ENCODE results near the gene HSCB.
"Not testable (repeated sequence)": the region's sequence is repeated elsewhere in the genome, so short reads cannot be mapped to it uniquely, and the experiment has no call there.

The HSCB gene

DNA sequence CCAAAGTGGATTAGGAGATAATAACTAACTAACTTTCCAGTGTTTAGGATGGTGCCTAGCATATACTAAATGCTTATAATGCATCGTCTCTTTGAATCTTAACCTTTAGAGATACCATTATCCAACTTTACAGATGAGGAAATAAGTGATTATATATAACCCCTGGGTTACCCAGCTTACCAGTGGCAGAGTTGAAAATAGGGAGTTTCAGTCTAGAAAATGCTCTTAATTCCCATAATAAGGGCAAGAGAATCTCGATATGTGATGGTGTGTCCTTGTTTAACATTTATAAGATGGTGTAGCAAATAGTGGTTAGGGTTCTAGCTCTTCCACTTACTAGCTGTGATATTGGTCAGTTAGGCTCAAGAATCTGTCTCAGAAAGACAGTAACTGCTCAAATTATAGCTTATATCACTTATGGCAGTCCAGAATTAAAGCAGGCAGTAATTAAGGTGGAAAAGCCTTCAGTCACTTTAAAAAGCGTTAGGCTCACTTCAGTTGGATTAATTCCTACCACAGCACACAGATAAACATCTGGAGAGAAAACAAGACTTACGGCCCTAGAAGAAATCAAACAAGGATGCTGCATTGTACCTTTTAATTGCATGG, 52.2 kb downstream of the HSCB start:
- H3K9ac ChIP-seq (ENCODE audit: low read length): no peak overlapping the region
- H3K27me3 ChIP-seq (ENCODE audit: control insufficient read depth, insufficient read depth, low read length): no peaks in the 10 kb centered on the region
- no peaks in the 10 kb centered on the region for H3K9me3 ChIP-seq (ENCODE audit: control insufficient read depth, low read depth, low read length)
- no peak overlapping the region for H3K4me3 ChIP-seq (ENCODE audit: low read length)
- peaks cover 5% of the 10 kb centered on the region for H3K4me1 ChIP-seq (ENCODE audit: control insufficient read depth, low read depth, low read length)
- no peak overlapping the region for H3K27ac ChIP-seq (ENCODE audit: low read length)
- H3K36me3 ChIP-seq (ENCODE audit: control insufficient read depth, low read depth, low read length): peaks cover 43% of the 10 kb centered on the region

DNA sequence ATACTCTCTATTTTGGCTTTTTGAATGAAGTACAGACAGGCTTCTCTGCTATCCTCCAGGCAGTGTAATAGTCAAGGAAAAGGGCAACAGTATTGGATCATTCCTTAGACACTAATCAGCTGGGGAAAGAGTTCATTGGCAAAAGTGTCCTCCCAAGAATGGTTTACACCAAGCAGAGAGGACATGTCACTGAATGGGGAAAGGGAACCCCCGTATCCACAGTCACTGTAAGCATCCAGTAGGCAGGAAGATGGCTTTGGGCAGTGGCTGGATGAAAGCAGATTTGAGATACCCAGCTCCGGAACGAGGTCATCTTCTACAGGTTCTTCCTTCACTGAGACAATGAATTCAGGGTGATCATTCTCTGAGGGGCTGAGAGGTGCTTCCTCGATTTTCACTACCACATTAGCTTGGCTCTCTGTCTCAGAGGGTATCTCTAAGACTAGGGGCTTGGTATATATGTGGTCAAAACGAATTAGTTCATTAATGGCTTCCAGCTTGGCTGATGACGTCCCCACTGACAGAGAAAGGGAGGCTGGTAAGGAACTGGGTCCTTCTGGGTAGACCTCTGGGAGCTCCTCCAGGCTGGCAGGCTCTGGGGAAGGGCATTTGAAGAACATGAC, 53.3 kb downstream of the HSCB start:
- Histone ChIP-seq H3K27ac (ENCODE audit: low read length) (no peak overlapping the region), H3K4me1 (ENCODE audit: control insufficient read depth, low read depth, low read length) (peaks cover 6% of the 10 kb centered on the region), H3K9ac (ENCODE audit: low read length) (no peak overlapping the region), H3K36me3 (ENCODE audit: control insufficient read depth, low read depth, low read length) (peaks cover 43% of the 10 kb centered on the region), H3K27me3 (ENCODE audit: control insufficient read depth, insufficient read depth, low read length) (no peaks in the 10 kb centered on the region), H3K4me3 (ENCODE audit: low read length) (no peak overlapping the region), H3K9me3 (ENCODE audit: control insufficient read depth, low read depth, low read length) (no peaks in the 10 kb centered on the region)

DNA sequence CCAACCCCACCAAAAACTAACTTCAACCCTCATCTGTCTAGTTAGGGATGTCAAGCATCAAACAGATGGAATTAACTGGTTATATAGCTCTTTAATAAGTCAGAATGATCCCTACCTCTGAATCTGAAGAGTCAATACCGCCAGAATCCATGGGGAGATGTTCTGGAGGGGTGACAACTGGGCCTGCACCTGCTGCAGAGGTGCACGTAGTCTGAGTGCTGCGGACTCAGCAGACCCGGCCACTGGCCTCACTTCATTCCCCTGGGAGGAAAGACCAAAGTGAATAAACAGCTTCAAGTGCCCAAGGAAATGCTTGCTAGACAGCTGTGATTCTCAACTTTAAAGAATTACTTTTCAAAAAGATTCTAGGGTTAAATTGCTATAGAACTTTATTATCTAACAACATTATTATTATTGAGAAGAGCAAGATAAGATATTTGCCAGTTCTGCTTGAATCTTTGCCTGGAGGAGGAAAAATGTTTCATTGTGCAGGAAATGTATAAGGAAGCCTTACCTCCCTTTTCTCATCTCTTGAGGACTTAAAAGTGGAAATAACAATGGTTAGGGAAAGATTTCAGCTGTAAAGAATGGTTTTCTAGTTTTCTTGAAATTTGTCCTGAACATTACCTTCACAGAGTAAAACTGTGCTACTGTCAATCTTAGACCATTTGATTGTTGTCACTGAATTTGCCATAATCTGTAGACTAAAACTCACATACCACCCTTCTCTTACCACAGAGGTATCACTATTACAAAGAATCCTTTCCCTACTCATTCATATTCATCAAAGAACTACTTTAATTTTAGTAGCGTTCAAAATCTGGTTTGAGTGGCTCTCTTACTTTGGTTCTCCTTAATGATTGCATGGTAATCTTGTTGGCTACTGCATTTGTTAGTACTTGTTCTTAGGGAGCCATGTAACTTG, 54.4 kb downstream of the HSCB start:
- H3K36me3 ChIP-seq (ENCODE audit: control insufficient read depth, low read depth, low read length): peaks cover 43% of the 10 kb centered on the region
- no peak overlapping the region for H3K9ac ChIP-seq (ENCODE audit: low read length)
- peaks cover 6% of the 10 kb centered on the region for H3K4me1 ChIP-seq (ENCODE audit: control insufficient read depth, low read depth, low read length)
- no peak overlapping the region for H3K4me3 ChIP-seq (ENCODE audit: low read length)
- no peaks in the 10 kb centered on the region for H3K27me3 ChIP-seq (ENCODE audit: control insufficient read depth, insufficient read depth, low read length)
- no peak overlapping the region for H3K27ac ChIP-seq (ENCODE audit: low read length)
- H3K9me3 ChIP-seq (ENCODE audit: control insufficient read depth, low read depth, low read length): no peaks in the 10 kb centered on the region

DNA sequence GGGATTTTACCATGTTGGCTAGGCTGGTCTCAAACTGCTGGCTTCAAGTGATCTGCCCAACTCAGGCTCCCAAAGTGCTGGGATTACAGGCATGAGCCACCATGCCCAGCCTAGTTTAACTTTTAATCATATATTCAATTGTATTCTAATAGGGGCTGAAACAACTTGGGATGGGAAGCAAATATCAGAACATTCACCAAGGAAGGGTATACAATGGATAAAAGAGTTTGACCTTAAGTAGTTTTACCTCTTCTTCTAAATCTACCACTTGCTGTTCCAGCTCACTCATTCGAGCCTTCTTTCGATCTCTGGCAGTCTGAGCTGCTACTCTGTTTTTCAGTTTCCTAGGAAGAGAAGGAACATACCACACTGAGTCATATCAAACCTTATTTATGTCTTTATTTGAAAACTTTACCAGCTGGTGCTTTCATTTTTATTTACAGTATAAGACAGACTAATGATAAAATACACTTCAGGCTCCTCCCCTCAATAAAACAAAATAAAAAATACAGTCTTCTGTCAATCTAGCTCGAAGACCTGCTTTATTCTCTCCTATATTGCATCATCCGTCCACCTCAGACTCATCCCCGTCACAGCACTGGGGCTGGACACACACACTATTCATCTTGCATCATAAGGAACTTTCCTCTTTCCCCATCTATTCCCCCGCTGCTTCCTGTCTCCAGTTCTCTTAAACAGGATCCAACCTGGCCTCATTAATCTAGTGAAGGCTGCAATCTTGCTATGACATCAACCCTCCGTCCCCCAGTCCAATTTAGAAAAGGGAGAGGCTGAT, 57.2 kb downstream of the HSCB start:
- Histone ChIP-seq H3K9me3 (ENCODE audit: control insufficient read depth, low read depth, low read length) (no peaks in the 10 kb centered on the region), H3K4me1 (ENCODE audit: control insufficient read depth, low read depth, low read length) (peaks cover 11% of the 10 kb centered on the region), H3K36me3 (ENCODE audit: control insufficient read depth, low read depth, low read length) (peaks cover 39% of the 10 kb centered on the region), H3K9ac (ENCODE audit: low read length) (peak overlapping the region; percentile 91), H3K4me3 (ENCODE audit: low read length) (peak overlapping the region; percentile 85), H3K27me3 (ENCODE audit: control insufficient read depth, insufficient read depth, low read length) (no peaks in the 10 kb centered on the region), H3K27ac (ENCODE audit: low read length) (peak overlapping the region; percentile 36)

DNA sequence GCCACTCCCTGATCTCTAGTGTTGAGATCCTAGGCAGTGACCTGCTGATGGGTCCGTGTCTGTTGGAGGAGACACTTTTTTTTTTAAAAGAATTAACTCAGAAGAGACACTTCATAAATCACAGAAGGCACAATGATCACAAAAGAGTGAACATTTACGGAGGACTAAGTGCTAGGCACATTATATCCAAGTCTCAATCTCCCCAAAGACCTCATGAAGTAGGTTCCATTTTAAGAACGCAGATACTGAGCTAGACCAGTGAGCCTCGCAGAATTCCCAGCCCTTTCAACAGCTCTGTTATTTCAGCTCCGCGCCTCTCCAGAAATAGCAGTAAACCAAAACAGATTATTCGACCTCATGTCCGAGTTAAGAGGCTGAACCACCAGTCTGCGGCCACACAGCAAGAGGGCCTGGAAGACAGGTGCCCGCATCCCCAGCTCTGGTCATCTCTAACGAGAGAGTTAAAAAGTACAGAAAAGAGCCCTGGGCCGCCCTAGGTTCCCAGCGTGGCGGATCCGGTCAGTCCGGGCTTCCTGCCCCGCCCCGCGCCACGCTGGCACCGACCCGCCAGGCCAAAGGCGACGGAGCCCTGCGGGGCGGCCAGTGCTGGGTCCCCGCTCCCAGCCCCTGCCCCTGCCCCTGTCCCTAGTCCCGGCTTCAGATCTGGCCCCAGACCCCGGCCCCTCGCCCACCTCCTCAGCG, 57.9 kb downstream of the HSCB start:
- Histone ChIP-seq H3K4me1 (ENCODE audit: control insufficient read depth, low read depth, low read length) (peaks cover 11% of the 10 kb centered on the region), H3K27ac (ENCODE audit: low read length) (peak overlapping the region; percentile 36), H3K9ac (ENCODE audit: low read length) (peak overlapping the region; percentile 91), H3K27me3 (ENCODE audit: control insufficient read depth, insufficient read depth, low read length) (no peaks in the 10 kb centered on the region), H3K9me3 (ENCODE audit: control insufficient read depth, low read depth, low read length) (no peaks in the 10 kb centered on the region), H3K36me3 (ENCODE audit: control insufficient read depth, low read depth, low read length) (peaks cover 32% of the 10 kb centered on the region), H3K4me3 (ENCODE audit: low read length) (peak overlapping the region; percentile 85)

DNA sequence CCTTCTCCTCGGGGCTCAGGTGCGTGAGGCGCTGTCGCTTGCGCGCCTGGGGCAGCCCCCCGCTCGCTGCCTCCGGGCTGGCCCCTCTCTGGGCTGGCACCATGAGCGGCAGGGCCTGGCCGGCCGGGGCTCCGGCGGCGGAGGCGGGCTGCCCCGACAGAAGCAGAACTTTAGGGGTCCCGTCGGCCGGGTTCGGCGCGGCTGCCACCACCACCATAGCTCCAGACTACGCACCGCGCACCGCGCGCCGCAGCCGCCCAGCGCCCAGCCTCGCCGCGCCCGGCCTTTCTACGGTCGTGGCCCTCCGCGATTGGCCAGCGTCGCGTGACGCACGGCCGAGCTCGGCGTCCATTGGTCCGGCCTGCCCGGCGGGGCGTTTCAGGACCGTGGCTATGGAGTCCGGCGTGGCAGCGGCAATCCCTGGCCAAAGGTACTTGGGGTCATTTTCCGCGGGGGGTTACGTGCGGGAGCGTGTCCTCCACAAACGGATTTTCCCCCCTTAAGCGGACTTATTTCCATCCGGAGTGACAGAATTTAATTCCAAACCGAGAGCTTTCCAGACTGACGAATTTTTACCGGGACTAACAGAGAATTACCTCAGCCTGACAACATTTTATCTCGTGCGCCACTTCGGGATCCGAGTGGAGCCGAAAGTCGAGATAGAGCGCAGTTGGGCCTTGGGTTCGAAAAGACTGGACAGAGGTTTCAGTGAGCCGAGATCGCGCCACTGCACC, 58.6 kb downstream of the HSCB start, which contains the start of gene XBP1:
XBP1 (minus strand) TSS at position 262 of the 734 bp plus-strand sequence.
- H3K4me3 ChIP-seq (ENCODE audit: low read length): peak within 1 kb of the TSS; percentile 85

DNA sequence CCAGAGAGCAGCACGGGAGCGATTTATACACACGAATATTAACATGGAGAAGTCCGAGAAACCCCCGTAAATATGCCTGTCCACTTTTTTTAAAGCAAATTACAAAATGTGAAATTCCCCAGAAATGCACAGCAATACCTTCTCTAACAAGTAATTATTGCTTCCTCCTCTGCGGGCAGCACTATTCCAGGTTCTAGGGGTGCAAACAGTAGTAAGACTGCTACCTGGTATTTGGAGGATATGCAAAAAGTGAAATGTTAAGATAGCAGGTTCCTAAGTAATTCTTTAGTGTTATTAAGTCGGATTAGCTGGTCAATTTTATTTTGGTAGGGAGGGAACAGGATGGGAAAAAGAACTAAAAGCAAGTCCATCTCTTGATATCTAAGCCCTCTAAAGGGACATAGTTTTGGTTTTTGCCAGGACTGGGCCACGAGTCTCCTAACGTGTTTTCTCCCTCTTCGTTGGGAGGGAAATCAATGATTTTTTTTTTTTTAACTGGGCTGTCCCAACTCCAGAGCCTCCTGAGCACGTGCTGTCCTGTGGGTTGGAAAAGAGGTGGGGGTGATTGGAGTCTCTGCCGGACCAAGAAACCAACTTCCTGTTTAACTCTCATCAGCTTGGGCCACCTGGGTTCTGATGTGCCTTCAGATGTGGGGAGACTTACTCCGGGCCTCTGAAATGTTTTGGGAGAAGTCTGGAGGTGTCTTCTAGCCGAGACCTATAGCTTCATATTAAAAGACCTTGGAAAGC, 60.2 kb downstream of the HSCB start:
- Histone ChIP-seq H3K4me1 (ENCODE audit: control insufficient read depth, low read depth, low read length) (peaks cover 11% of the 10 kb centered on the region), H3K27ac (ENCODE audit: low read length) (no peak overlapping the region), H3K36me3 (ENCODE audit: control insufficient read depth, low read depth, low read length) (peaks cover 9% of the 10 kb centered on the region), H3K4me3 (ENCODE audit: low read length) (no peak overlapping the region), H3K9ac (ENCODE audit: low read length) (peak overlapping the region; percentile 10), H3K9me3 (ENCODE audit: control insufficient read depth, low read depth, low read length) (no peaks in the 10 kb centered on the region), H3K27me3 (ENCODE audit: control insufficient read depth, insufficient read depth, low read length) (no peaks in the 10 kb centered on the region)

More for the DNA sequence above, 58.6 kb downstream of the HSCB start, which contains the start of gene XBP1:
- Histone ChIP-seq H3K36me3 (ENCODE audit: control insufficient read depth, low read depth, low read length) (peaks cover 24% of the 10 kb centered on the region), H3K27me3 (ENCODE audit: control insufficient read depth, insufficient read depth, low read length) (no peaks in the 10 kb centered on the region), H3K4me1 (ENCODE audit: control insufficient read depth, low read depth, low read length) (peaks cover 11% of the 10 kb centered on the region), H3K9ac (ENCODE audit: low read length) (peak within 1 kb of the TSS; percentile 91), H3K27ac (ENCODE audit: low read length) (peak within 1 kb of the TSS; percentile 36), H3K9me3 (ENCODE audit: control insufficient read depth, low read depth, low read length) (no peaks in the 10 kb centered on the region)

DNA sequence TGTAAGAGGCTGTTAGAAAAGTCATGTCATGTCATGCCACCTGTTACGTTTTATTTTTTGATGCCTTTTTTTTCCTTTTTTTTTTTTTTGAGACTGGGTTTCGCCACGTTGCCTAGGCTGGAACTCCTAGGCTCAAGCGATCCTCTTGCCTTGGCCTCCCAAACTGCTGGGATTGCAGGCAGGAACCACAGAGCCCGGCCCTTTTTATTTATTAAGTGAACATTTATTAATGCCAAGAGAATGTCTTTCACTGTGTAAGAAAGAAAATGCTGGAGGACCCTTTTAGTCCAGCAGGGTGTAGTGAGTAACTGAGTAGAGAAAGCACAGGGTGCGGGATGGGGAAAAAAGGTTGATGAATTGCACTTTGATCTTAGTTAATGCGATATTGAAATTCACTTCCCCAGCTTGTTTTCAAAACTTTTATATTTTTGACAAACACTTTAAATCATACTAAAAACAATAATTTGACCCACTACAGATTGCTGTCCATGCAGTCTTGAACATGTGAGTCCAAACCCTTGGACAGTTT, 60.8 kb downstream of the HSCB start:
- H3K4me3 ChIP-seq (ENCODE audit: low read length): no peak overlapping the region
- no peaks in the 10 kb centered on the region for H3K9me3 ChIP-seq (ENCODE audit: control insufficient read depth, low read depth, low read length)
- H3K36me3 ChIP-seq (ENCODE audit: control insufficient read depth, low read depth, low read length): peaks cover 4% of the 10 kb centered on the region
- peak overlapping the region; percentile 10 for H3K9ac ChIP-seq (ENCODE audit: low read length)
- no peak overlapping the region for H3K27ac ChIP-seq (ENCODE audit: low read length)
- H3K27me3 ChIP-seq (ENCODE audit: control insufficient read depth, insufficient read depth, low read length): no peaks in the 10 kb centered on the region
- peaks cover 11% of the 10 kb centered on the region for H3K4me1 ChIP-seq (ENCODE audit: control insufficient read depth, low read depth, low read length)

DNA sequence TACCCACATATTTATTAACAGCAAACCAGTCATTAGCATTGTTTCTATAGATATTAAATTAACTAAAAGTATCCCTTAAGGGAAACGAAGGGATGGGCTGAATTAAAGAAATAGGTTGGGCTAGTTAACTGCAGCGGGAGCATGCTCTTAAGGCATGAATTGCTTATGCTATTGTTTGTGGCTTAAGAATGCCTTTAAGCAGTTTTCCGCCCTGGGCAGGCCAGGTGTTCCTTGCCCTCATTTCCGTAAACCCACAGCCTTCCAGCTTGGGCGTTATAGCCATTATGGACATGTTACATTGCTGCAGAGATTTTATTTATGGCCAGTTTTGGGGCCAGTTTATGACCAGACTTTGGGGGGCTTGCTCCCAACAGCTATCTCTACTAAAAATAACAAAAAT, 63.6 kb downstream of the HSCB start:
- H3K4me1 ChIP-seq (ENCODE audit: control insufficient read depth, low read depth, low read length); H3K4me3 ChIP-seq (ENCODE audit: low read length); H3K36me3 ChIP-seq (ENCODE audit: control insufficient read depth, low read depth, low read length); H3K27ac ChIP-seq (ENCODE audit: low read length); H3K9me3 ChIP-seq (ENCODE audit: control insufficient read depth, low read depth, low read length); H3K9ac ChIP-seq (ENCODE audit: low read length); H3K27me3 ChIP-seq (ENCODE audit: control insufficient read depth, insufficient read depth, low read length): not testable (repeated sequence)
